Chondrocyte (in vitro differentiated cells): Measurements from ENCODE around the gene ECM2. TPM values are rescaled to one million over a fixed set of nuclear protein-coding genes. Genes with fewer than 3 reads are reported as not detected.

Experiments used
- DNase-seq: peaks from one replicate; pipeline ENCODE4 v3.0.0; 2021; ENCODE audit warnings: mixed read lengths, low spot score
- H3K27ac Mint-ChIP-seq: one replicate; pipeline ENCODE4 v1.8.0; 2021; ENCODE audit warnings: mild to moderate bottlenecking, moderate library complexity, mixed read lengths; ENCODE audit not compliant: unreplicated experiment
- H3K27me3 Mint-ChIP-seq: 2 replicates; pipeline ENCODE4 v1.8.0; 2021; ENCODE audit warnings: low read depth, mixed read lengths
- H3K36me3 Mint-ChIP-seq: 2 replicates; pipeline ENCODE4 v1.8.0; 2021; ENCODE audit warnings: low read depth, mixed read lengths
- H3K4me1 Mint-ChIP-seq: 2 replicates; pipeline ENCODE4 v1.8.0; 2021; ENCODE audit warnings: low read depth, mild to moderate bottlenecking, mixed read lengths
- H3K4me3 Mint-ChIP-seq: one replicate; pipeline ENCODE4 v1.8.0; 2021; ENCODE audit warnings: mild to moderate bottlenecking, moderate library complexity, mixed read lengths; ENCODE audit not compliant: unreplicated experiment
- H3K9me3 Mint-ChIP-seq: 2 replicates; pipeline ENCODE4 v1.8.0; 2021; ENCODE audit warnings: low read depth, mixed read lengths
- CTCF ChIP-seq: fragments of 200-600 bp; sonication (generic); IDR thresholded peaks from 2 replicates; pipeline ENCODE4 v1.5.0; 2021; ENCODE audit warnings: antibody characterized with exemption, mild to moderate bottlenecking, moderate library complexity
- total RNA-seq: library from RNA; stranded (reverse); gene quantifications from 3 replicates; pipeline ENCODE4 v1.2.1, GENCODE V29; 2021

ECM2 gene
- total RNA-seq, 1 donor from 2014 or later, result 34.2 TPM

GRCh38 chr9:92513349-92513748, 22.4 kb downstream of the ECM2 start:
- Mint-ChIP-seq H3K4me3 (no peak overlapping the region), H3K36me3 (peaks cover 7% of the 10 kb centered on the region), H3K27ac (peak overlapping the region; percentile 72), H3K27me3 (no peaks in the 10 kb centered on the region), H3K4me1 (peaks cover 55% of the 10 kb centered on the region), H3K9me3 (no peaks in the 10 kb centered on the region)
- no peak for TF ChIP-seq CTCF
- no peak for DNase-seq

- H3K4me1 Mint-ChIP-seq, result peaks cover 58% of the 10 kb centered on the region
- DNase-seq, result no peak
- H3K36me3 Mint-ChIP-seq, result peaks cover 7% of the 10 kb centered on the region
- H3K9me3 Mint-ChIP-seq, result no peaks in the 10 kb centered on the region
- no peaks in the 10 kb centered on the region for H3K27me3 Mint-ChIP-seq
- no peak overlapping the region for H3K4me3 Mint-ChIP-seq
- peak overlapping the region; percentile 72 for H3K27ac Mint-ChIP-seq
- no peak for TF ChIP-seq CTCF
Measured at GRCh38 chr9:92512622-92513021, 23.2 kb downstream of the ECM2 start.

DNA sequence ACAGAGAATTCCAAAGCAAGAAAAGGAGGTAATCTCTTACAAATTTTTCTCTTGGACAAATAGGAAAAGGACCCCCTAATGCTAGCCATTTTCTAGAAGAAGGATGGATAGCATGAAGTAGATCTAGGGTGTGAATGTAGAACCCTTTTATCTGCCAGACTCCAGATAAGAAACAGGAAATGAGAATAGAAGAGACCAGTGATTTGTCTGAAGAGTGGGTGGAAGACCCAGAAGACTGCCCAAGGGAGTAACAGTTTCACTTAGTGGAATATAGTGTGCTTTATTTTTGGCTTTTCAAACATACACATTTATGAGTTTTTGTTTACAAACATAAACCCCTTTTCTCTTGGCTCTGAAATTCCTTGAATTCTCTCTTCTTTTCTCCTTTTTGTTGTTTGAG, 25.0 kb downstream of the ECM2 start:
- peaks cover 67% of the 10 kb centered on the region for H3K4me1 Mint-ChIP-seq
- no peak for TF ChIP-seq CTCF
- peaks cover 4% of the 10 kb centered on the region for H3K36me3 Mint-ChIP-seq
- H3K4me3 Mint-ChIP-seq, result no peak overlapping the region
- no peak overlapping the region for H3K27ac Mint-ChIP-seq
- H3K27me3 Mint-ChIP-seq, result no peaks in the 10 kb centered on the region
- no peak for DNase-seq
- no peaks in the 10 kb centered on the region for H3K9me3 Mint-ChIP-seq

- H3K36me3 Mint-ChIP-seq, result peaks cover 2% of the 10 kb centered on the region
- H3K4me3 Mint-ChIP-seq, result no peak overlapping the region
- H3K27ac Mint-ChIP-seq, result no peak overlapping the region
- no peak for DNase-seq
- no peak for TF ChIP-seq CTCF
- H3K9me3 Mint-ChIP-seq, result no peaks in the 10 kb centered on the region
- peaks cover 81% of the 10 kb centered on the region for H3K4me1 Mint-ChIP-seq
- no peaks in the 10 kb centered on the region for H3K27me3 Mint-ChIP-seq
Measured at GRCh38 chr9:92509050-92509449, 26.7 kb downstream of the ECM2 start.

DNA sequence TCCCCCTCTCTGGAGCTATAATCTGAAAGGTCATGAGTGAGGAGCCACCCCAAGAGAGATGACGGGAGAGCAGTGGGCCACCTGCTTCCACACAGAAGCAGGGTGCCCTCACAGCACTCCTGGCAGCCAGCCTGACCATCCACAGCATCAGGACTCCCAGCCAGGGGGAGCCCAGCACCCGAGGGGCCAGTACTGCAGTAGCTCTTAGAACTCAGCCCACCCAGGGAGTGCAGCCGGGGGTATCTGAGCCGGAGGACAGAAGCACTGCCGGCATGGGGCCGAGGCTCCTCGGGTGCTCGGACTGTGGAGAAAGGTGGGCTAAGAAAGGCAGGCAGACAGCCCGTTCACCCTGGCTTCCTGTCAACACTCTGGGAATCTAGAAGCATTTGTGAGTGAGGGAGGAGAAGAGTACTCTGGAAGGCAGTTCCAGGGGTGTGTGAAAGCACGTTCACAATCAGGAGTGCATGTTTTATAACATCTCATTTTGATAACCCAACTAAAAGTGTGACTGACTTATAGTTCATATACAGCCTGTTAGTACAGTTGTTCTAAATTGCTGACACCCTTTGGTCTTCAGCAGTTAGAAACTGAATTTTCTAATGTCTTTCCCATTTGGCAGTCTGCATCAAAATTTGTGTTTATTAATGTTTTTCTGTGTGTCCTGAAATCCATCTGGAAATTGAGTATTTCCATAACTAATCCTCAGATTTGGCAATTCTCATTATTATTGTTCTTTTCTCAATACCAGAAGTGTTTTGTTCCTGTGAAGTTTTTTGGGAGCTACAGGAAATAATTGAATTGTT, 27.6 kb downstream of the ECM2 start:
- TF ChIP-seq CTCF, result peak; percentile 49
- peaks cover 80% of the 10 kb centered on the region for H3K4me1 Mint-ChIP-seq
- DNase-seq, result no peak
- H3K4me3 Mint-ChIP-seq, result no peak overlapping the region
- no peaks in the 10 kb centered on the region for H3K9me3 Mint-ChIP-seq
- no peaks in the 10 kb centered on the region for H3K27me3 Mint-ChIP-seq
- peak overlapping the region; percentile 99 for H3K27ac Mint-ChIP-seq
- peaks cover 2% of the 10 kb centered on the region for H3K36me3 Mint-ChIP-seq
